Sigmoid colon (tissue), 7 donors: ENCODE data around the gene SANBR. TPM values are rescaled to one million over a fixed set of nuclear protein-coding genes. Genes with fewer than 3 reads are reported as not detected.

Source experiments
- DNase-seq: peaks from one replicate; pipeline ENCODE4 v3.0.0-alpha.2; 2019
- H3K27ac ChIP-seq, 4 donors: fragments of 200-600 bp; sonication (generic); one replicate each; pipeline ENCODE4 v1.5.1; 2016 to 2019; ENCODE audit warnings: mild to moderate bottlenecking in 1 of 4
- H3K27me3 ChIP-seq, 3 donors: fragments of 200-600 bp; sonication (generic); one replicate each; pipeline ENCODE4 v1.5.1; 2019; ENCODE audit warnings: mild to moderate bottlenecking in 1 of 3
- H3K36me3 ChIP-seq, 4 donors: fragments of 200-600 bp; sonication (generic); one replicate each; pipeline ENCODE4 v1.5.1; 2016 to 2019
- H3K4me1 ChIP-seq, 4 donors: fragments of 200-600 bp; sonication (generic); one replicate each; pipeline ENCODE4 v1.5.1; 2017 to 2019
- H3K4me3 ChIP-seq, 4 donors: fragments of 200-600 bp; sonication (generic); one replicate each; pipeline ENCODE4 v1.5.1; 2017 to 2019; ENCODE audit warnings: mild to moderate bottlenecking in 2 of 4, moderate library complexity in 1 of 4
- H3K9me3 ChIP-seq, 4 donors: fragments of 200-600 bp in 3 of 4; sonication (generic) in 3 of 4; one replicate each; pipeline versions ENCODE4 v1.5.1 to v1.6.1; 2013 to 2019
- EP300 ChIP-seq, 4 donors: sonication (generic); formaldehyde crosslinking; IDR thresholded peaks; one replicate each; pipeline ENCODE4 v1.6.1; 2017; ENCODE audit warnings: antibody characterized with exemption in 4 of 4
- POLR2A ChIP-seq, 2 donors: fragments of 450-650 bp; IDR thresholded peaks; one replicate each; pipeline ENCODE4 v1.6.1; 2016; ENCODE audit warnings: antibody characterized with exemption in 2 of 2, mild to moderate bottlenecking in 2 of 2, moderate library complexity in 2 of 2
- POLR2AphosphoS5 ChIP-seq, 4 donors: sonication (generic); formaldehyde crosslinking; IDR thresholded peaks; one replicate each; pipeline ENCODE4 v1.6.1; 2017; ENCODE audit warnings: antibody characterized with exemption in 4 of 4
- WGBS, 2 donors: extraction: QIAGEN DNeasy Blood & Tissue Kit; methylation state at CpG; one replicate each; pipeline ENCODE4 v1.1.7; 2013; 5-methylcytosine and 5-hydroxymethylcytosine counted together
- intact Hi-C: fragments of 100-400 bp; cut with DNase I; formaldehyde crosslinking; loops from one replicate; pipeline ENCODE4 v1.15.1; 2023
- polyA plus RNA-seq, 3 donors: library from polyadenylated mRNA; stranded (reverse); fragments of 200-250 nt; gene quantifications; one replicate each; pipeline ENCODE4 v1.2.3, GENCODE V29; 2013
- total RNA-seq, 4 donors: library from RNA; depleted of rRNA; stranded (reverse); fragments of >200 nt; gene quantifications; one replicate each; pipeline ENCODE4 v1.1.0, GENCODE V29; 2016
- TF ChIP-seq, protein P1 (sequence below), 4 experiments: fragments of 450-650 bp in 3 of 4; fragments of 200-600 bp in 1 of 4; IDR thresholded peaks; one replicate each; pipeline ENCODE4 v1.5.1; 2016 to 2019; ENCODE audit warnings: antibody characterized with exemption in 4 of 4, mild to moderate bottlenecking in 3 of 4, moderate library complexity in 2 of 4
- donor health status: healthy with polysubstance abuse.
- donor health status: Bipolar disorder and iron deficiency.
- donor health status: healthy.

Gene SANBR
- total and polyA plus RNA-seq, 7 donors, result 3.0 to 18.5 (median 6.5) TPM

- Histone ChIP-seq H3K4me3 (no peak overlapping the region), H3K9me3 (no peaks in the 10 kb centered on the region), H3K36me3 (no peaks in the 10 kb centered on the region), H3K4me1 (no peaks in the 10 kb centered on the region), H3K27ac (no peak overlapping the region), H3K27me3 (no peaks in the 10 kb centered on the region)
- WGBS, 2 donors, result 94 to 95% methylated on average over 4 of the region's 4 CpGs
- TF ChIP-seq, protein P1, sequence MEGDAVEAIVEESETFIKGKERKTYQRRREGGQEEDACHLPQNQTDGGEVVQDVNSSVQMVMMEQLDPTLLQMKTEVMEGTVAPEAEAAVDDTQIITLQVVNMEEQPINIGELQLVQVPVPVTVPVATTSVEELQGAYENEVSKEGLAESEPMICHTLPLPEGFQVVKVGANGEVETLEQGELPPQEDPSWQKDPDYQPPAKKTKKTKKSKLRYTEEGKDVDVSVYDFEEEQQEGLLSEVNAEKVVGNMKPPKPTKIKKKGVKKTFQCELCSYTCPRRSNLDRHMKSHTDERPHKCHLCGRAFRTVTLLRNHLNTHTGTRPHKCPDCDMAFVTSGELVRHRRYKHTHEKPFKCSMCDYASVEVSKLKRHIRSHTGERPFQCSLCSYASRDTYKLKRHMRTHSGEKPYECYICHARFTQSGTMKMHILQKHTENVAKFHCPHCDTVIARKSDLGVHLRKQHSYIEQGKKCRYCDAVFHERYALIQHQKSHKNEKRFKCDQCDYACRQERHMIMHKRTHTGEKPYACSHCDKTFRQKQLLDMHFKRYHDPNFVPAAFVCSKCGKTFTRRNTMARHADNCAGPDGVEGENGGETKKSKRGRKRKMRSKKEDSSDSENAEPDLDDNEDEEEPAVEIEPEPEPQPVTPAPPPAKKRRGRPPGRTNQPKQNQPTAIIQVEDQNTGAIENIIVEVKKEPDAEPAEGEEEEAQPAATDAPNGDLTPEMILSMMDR (IDR thresholded peaks at IDR 0.05), result no peak
- no peak for TF ChIP-seq POLR2AphosphoS5 (IDR thresholded peaks at IDR 0.05)
- TF ChIP-seq EP300 (IDR thresholded peaks at IDR 0.05), result no peak
- no peak for TF ChIP-seq POLR2A (IDR thresholded peaks at IDR 0.05)
- DNase-seq, result no peak
- intact Hi-C loops, result no loop called here
These were observed 35.1 kb downstream of the SANBR start for GRCh38 chr2:61100801-61101200.

GRCh38 chr2:61109291-61109690 is 43.6 kb downstream of the SANBR start:
- TF ChIP-seq POLR2A (IDR thresholded peaks at IDR 0.05), result no peak
- TF ChIP-seq, protein P1 (IDR thresholded peaks at IDR 0.05), result no peak
- TF ChIP-seq EP300 (IDR thresholded peaks at IDR 0.05), result no peak
- no peak for TF ChIP-seq POLR2AphosphoS5 (IDR thresholded peaks at IDR 0.05)
- intact Hi-C loops, result no loop called here
- H3K36me3 ChIP-seq, result peaks cover 0 to 8% (median 0%) of the 10 kb centered on the region in 4 donors
- no peaks in the 10 kb centered on the region for H3K27me3 ChIP-seq
- no peaks in the 10 kb centered on the region for H3K9me3 ChIP-seq
- no peak for DNase-seq
- WGBS, 2 donors, result 89 to 91% methylated on average over 2 of the region's 2 CpGs
- no peaks in the 10 kb centered on the region for H3K4me1 ChIP-seq
- no peak overlapping the region for H3K4me3 ChIP-seq
- no peak overlapping the region for H3K27ac ChIP-seq

DNA sequence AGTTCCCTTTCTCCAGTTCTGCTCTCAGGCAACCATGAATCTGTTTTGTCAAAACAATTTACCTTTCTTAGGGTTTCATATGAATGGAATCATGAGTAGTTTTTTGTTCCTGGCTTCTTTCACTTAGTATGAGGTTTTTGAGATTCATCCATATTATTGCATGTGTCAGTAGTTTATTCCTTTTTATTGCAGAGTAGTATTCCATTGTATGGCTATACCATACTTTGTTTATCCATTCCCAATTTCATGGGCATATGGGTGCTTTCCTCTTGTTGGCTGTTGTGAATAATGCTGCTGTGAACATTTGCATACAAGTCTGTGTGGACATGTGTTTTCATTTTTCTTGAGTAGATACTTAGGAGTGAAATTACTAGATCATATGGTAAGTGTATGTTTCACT is 46.0 kb downstream of the SANBR start:
- intact Hi-C loops, result no loop called here
- no peak overlapping the region for H3K27ac ChIP-seq
- TF ChIP-seq POLR2A (IDR thresholded peaks at IDR 0.05), result no peak
- no peaks in the 10 kb centered on the region for H3K4me1 ChIP-seq
- DNase-seq, result no peak
- no peaks in the 10 kb centered on the region for H3K27me3 ChIP-seq
- no peak overlapping the region for H3K4me3 ChIP-seq
- H3K36me3 ChIP-seq, result peaks cover 0 to 10% (median 0%) of the 10 kb centered on the region in 4 donors
- no peaks in the 10 kb centered on the region for H3K9me3 ChIP-seq

GRCh38 chr2:61114147-61114546 is 48.5 kb downstream of the SANBR start:
- DNase-seq, result no peak
- Histone ChIP-seq H3K36me3 (peaks cover 0 to 22% (median 5%) of the 10 kb centered on the region in 4 donors), H3K27me3 (no peaks in the 10 kb centered on the region), H3K9me3 (no peaks in the 10 kb centered on the region), H3K4me3 (no peak overlapping the region), H3K27ac (no peak overlapping the region), H3K4me1 (no peaks in the 10 kb centered on the region)
- intact Hi-C loops, result no loop called here
- 76 to 82% methylated on average over 6 of the region's 6 CpGs for WGBS, 2 donors
- TF ChIP-seq, protein P1 (IDR thresholded peaks at IDR 0.05), result no peak
- TF ChIP-seq POLR2A (IDR thresholded peaks at IDR 0.05) (no peak), POLR2AphosphoS5 (IDR thresholded peaks at IDR 0.05) (no peak), EP300 (IDR thresholded peaks at IDR 0.05) (no peak)

Other genes with a start within 250 kb of the SANBR start
- gene REL, start 184.3 kb upstream of the SANBR start, total RNA-seq, result 10 to 100 TPM; 11.0 to 14.7 (median 12.5) TPM
- gene REL, start 184.3 kb upstream of the SANBR start, polyA plus RNA-seq, result 10 to 100 TPM in 1 of 3 donors, 1 to 10 TPM in 2; 1.2 to 10.2 (median 2.3) TPM
- gene PEX13, start 48.2 kb upstream of the SANBR start, total RNA-seq, result 10 to 100 TPM; 19.1 to 61.6 (median 30.4) TPM
- 10 to 100 TPM; 12.0 to 14.3 (median 12.8) TPM for gene PEX13, start 48.2 kb upstream of the SANBR start, polyA plus RNA-seq
- 1 to 10 TPM; 3.1 to 7.6 (median 5.5) TPM for gene PUS10, start 47.6 kb upstream of the SANBR start, total RNA-seq
- 1 to 10 TPM; 4.2 to 8.3 (median 4.6) TPM for gene PUS10, start 47.6 kb upstream of the SANBR start, polyA plus RNA-seq
- gene C2orf74, start 96.3 kb downstream of the SANBR start, total RNA-seq, result 10 to 100 TPM; 18.6 to 59.2 (median 31.2) TPM
- gene C2orf74, start 96.3 kb downstream of the SANBR start, polyA plus RNA-seq, result 10 to 100 TPM in 2 of 3 donors, 1 to 10 TPM in 1; 4.4 to 18.6 (median 10.1) TPM